GM21717 (cell line): ENCODE results near the gene VILL.

Experiments used
- ATAC-seq: cut with Tn5 transposase; IDR thresholded peaks from one replicate; pipeline ENCODE4 v1.9.1; 2021; ENCODE audit warnings: mild to moderate bottlenecking, moderate library complexity; ENCODE audit not compliant: unreplicated experiment

VILL gene

GRCh38 chr3:37999836-38000235 lies 9.2 kb downstream of the VILL start:
- ATAC-seq: no peak

DNA sequence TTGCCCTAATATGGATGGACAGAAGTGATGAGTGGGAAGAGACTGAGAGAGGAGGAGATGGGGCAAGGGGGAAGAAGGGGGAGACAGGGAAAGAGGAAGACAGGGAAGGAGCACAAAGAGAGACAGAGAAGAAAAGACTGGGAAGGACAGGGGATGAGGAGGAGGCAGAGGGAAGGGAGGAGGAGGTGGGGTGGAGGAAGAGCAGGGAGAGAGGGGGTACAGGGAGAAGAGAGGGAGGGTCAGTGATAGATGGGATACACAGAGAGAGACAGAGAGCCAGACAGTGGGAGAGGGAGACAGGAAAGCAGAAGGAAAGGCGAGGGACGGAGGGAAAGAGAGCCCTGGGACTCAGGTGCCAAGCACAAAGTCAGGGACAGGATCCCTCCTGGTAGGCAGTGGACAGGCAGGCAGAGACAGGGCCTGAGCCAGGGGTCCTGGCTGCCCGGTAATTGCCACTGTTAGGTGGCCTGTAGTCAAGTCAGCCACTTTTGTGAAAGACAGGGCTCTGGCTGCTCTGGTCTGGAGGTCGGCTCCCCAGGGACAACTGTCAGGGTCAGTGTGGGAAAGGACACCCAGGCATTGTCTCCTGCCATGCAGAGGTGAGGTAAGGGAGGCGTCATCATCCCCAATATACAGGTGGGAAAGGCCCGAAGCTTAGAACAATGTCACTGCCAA lies 9.8 kb downstream of the VILL start:
- ATAC-seq: no peak

- ATAC-seq: no peak
Observed at GRCh38 chr3:38000965-38001455, 10.4 kb downstream of the VILL start.

DNA sequence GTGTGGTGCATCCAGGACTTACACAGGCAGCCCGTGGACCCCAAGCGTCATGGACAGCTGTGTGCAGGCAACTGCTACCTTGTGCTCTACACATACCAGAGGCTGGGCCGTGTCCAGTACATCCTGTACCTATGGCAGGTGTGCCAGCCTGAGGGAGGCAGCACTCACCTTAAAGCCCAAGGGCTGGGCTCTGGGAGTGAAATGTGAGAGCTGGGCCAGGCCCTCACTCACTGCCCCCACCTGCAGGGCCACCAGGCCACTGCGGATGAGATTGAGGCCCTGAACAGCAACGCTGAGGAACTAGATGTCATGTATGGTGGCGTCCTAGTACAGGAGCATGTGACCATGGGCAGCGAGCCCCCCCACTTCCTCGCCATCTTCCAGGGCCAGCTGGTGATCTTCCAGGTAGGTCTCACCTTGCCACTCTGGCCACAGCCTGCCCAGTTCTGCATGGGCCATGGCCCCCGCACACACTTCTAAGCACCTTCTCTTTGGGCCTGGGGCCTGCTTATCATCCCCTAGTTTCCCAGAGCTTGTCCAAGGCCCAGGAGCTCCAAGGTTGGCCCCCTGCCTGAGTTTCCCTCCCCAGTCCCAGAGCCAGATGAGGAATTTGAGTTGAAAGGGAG lies 11.0 kb downstream of the VILL start:
- ATAC-seq: no peak

- no peak for ATAC-seq
Observed at GRCh38 chr3:38002291-38002876, 11.8 kb downstream of the VILL start.

DNA sequence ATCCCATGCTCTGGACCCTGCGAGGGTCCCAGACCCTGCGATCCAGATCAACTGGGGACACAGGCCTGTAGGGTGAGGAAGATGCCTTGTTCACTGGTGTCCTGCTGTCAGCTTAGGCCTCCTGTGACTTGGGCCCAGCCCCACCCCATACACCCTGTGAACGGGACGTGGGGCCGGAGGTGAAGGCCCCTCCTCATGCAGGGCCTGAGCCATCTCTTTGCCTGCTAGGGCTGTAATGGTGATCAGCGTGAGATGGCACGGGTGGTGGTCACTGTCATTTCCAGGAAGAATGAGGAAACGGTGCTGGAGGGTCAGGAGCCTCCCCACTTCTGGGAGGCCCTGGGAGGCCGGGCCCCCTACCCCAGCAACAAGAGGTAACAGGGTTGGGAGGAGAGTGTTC lies 12.4 kb downstream of the VILL start:
- ATAC-seq: no peak

DNA sequence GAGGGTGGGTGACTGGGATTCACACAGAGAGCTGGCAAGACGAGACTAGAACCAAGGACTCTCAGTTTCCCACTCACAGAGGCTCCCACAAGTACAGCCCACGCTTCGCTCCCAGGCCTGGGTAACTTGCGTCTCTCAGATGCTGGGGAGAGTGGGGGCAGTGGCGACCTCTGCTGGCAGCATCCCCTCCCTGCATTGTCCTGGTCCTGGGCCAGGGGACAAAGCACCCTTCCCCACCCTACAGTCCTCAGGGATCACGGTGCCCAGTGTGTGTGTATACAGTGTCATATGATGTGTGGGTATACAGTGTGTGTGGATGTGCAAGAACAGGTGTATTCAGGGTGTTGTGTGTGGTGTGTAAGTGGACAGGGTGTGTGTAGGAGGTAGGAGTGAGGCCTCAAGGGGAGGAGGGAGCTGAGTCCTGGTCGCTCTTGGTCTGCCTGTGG lies 12.8 kb downstream of the VILL start:
- no peak for ATAC-seq

- ATAC-seq: no peak
Observed at GRCh38 chr3:38003817-38004414, 13.3 kb downstream of the VILL start.

DNA sequence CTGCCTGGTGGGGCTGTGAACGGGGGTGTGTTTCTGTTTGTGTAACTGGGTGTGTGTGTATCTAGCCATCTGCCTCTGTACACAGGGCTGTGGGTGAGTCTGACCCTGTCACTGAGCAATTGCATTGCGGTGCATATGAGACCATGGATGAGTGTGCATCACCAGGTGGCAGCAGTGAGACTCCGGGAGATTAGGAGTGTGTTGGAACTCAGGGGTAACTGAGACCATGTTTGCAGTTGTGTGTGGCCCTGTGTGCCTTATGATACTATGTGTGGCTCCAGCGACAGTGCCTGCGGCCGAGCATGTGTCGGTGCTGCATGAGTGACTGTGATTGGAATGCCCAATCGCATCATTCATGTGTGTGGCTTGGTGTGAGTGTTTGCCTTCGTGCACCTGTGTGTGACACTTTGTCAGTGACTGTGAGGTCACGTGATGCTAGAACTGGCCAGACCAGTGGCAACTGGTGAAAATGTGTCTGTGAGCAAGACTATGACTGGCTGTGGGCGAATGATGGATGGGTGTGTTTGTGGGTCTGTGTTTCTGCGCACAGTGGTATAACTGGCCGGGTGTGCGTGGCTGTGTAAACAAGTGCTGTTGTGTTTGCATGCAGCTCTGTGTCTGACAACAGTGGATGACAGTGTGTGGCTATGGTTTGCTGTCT lies 14.0 kb downstream of the VILL start:
- ATAC-seq: no peak

DNA sequence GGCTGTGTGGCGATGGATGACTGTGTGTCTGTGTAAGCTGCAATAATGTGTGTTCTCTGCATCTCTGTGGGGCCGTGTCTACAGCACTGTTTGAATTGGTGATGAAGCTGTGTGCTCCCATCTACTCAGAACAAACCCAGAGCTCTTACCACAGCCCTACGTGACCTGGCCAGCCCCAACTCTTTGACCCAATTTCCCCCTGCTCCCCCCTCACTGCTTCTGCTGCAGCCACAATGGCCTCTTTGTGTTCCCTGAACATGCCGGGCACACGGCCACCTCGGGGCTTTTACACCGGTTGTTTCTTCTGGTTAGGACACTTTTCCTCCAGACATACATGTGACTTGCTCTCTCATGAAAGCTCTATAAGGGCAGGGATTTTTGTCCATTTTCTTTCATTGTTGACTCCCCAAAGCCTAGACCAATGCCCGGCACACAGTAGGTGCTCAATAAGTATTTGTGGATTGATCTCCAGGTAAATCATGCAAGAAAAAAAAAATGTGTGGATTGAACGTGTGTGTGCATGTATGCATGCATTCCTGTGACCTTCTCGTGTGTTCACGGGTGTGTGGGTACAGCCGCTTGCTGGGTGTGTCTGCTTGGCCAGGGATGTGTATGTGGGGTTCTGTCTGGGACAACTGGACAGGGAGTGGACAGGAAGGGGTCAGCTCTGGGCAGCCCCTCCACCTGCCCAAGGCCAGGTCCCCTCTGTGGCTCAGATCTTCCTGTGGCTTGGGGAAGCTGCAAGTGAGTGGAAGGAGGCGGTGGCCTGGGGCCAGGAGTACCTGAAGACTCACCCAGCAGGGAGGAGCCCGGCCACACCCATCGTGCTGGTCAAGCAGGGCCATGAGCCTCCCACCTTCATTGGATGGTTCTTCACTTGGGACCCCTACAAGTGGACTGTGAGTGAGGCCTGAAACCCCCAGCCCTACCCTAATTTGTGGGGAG lies 14.8 kb downstream of the VILL start:
- no peak for ATAC-seq

- no peak for ATAC-seq
Observed at GRCh38 chr3:38006031-38006430, 15.4 kb downstream of the VILL start.

- no peak for ATAC-seq
Observed at GRCh38 chr3:38006445-38006995, 15.9 kb downstream of the VILL start.

- no peak for ATAC-seq
Observed at GRCh38 chr3:38007754-38008090, 17.1 kb downstream of the VILL start.

DNA sequence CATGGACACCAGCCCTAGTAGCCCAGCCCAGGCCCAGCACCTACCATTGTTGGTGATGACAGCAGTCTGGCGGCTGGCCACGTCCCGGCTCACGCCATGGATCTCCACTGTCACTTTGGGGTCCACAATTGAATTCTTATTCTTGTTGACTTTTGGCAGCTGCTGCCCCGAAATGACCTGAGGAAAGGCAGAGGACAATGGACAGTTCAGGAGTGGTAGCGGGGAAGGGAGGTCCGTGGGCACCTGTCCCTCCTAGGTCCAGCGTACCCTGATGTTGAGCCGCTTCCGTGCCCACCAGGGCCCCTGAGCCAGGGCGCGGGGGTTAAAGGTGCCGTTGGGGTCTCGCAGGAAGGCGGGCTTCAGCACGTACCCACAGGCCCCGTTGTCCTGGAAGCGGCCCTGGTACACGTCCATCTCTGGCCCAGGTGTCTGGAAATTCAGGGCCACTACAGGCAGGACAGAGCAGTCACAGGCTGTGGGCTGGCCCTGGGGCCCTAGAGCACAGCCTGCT lies 17.7 kb downstream of the VILL start:
- no peak for ATAC-seq

GRCh38 chr3:38008971-38009580 lies 18.5 kb downstream of the VILL start:
- no peak for ATAC-seq

- ATAC-seq: no peak
Observed at GRCh38 chr3:38009807-38010591, 19.4 kb downstream of the VILL start.

DNA sequence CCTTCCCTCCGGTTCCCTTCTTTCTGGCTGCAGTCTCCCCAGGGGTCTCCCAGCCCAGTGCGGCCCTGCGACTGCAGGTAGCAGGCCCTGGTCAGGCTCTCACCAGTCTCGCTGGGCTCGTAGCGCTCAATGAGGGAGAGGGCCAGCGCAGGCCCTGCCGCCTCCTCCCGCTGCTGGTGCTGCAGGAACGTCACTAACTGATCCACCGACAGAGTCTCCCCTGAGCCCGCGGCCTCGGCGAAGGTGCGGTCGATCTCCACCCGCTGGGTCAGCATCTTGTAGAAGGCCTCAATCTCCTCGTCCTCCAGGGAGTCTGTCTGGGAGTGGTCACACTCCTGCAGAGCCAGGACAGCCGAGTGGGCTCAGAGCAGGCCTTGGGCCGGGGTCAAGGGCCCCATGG lies 20.5 kb downstream of the VILL start:
- ATAC-seq: no peak

GRCh38 chr3:38015485-38015884 lies 24.9 kb downstream of the VILL start:
- no peak for ATAC-seq

DNA sequence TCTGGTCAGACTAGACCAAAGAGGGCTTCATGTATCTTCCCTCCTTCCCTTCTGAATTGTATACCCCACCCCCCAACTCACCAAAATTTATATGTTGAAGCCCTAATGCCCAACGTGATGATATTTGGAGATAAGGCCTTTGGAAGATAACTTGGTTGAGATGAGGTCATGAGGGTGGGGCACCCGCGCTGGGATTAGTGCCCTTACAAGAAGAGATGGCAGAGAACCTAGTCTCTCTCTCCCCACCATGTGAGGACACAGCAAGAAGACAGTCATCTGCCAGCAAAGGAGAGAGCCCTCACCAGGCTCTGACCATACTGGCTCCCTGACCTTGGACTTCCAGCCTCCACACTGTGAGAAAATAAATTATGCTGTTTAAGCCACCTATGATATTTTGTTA lies 25.4 kb downstream of the VILL start:
- no peak for ATAC-seq
